Dendritic cell treated with granulocyte-macrophage colony-stimulating factor and Interleukin-4, amounts not matched to agents 40 ng/mL and 50 ng/mL, for 4 days (primary cell): ENCODE measurements around the gene SPATA25.
A peak's percentile ranks its signal among the peaks of the same experiment; 100 is the strongest.

Source experiments
- H3K27ac Mint-ChIP-seq: one replicate; pipeline ENCODE4 v1.8.0; 2022; ENCODE audit warnings: mild to moderate bottlenecking, mixed read lengths
- H3K27me3 Mint-ChIP-seq: one replicate; pipeline ENCODE4 v1.8.0; 2022; ENCODE audit warnings: mild to moderate bottlenecking, mixed read lengths
- H3K36me3 Mint-ChIP-seq: one replicate; pipeline ENCODE4 v1.8.0; 2022; ENCODE audit warnings: low read depth, mixed read lengths
- H3K4me1 Mint-ChIP-seq: one replicate; pipeline ENCODE4 v1.8.0; 2022; ENCODE audit warnings: low read depth, mixed read lengths
- H3K4me3 Mint-ChIP-seq: one replicate; pipeline ENCODE4 v1.8.0; 2022; ENCODE audit warnings: mild to moderate bottlenecking, moderate library complexity, mixed read lengths
- H3K9me3 Mint-ChIP-seq: one replicate; pipeline ENCODE4 v1.8.0; 2022; ENCODE audit warnings: mixed read lengths
- intact Hi-C: fragments of 100-400 bp; cut with micrococcal nuclease; formaldehyde crosslinking; loops from one replicate; pipeline ENCODE4 v1.15.0; 2022

Gene SPATA25

DNA sequence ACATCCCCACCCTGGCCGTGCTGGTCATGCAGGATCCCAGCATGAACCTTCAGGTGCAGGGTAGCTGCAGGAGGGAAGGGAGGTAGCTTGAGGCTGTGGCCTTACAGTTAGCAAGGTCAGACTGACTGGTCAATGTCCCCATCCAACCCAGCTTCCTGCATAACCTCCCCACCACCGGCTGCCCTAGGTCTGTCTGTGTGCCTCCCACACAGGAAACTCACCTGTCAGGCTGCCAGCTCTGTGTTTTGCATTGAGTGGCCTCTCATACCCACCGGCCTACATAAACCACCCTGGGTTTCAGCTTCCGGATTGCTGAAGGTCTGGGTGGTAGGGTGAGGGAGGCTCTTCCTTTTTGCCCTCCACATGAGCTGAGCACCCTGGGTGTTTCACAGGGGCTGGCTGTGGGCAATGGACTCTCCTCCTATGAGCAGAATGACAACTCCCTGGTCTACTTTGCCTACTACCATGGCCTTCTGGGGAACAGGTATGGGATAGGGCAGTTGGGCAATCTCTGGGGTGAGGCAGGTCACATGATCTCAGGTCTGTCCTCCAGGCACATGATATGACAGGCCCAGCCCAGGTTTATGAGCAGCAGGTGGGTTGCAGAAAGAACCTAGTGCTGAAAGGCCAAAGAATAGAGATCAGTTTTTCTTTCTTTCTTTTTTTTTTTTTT is 5.5 kb upstream of the SPATA25 start:
- H3K9me3 Mint-ChIP-seq, result no peaks in the 10 kb centered on the region

DNA sequence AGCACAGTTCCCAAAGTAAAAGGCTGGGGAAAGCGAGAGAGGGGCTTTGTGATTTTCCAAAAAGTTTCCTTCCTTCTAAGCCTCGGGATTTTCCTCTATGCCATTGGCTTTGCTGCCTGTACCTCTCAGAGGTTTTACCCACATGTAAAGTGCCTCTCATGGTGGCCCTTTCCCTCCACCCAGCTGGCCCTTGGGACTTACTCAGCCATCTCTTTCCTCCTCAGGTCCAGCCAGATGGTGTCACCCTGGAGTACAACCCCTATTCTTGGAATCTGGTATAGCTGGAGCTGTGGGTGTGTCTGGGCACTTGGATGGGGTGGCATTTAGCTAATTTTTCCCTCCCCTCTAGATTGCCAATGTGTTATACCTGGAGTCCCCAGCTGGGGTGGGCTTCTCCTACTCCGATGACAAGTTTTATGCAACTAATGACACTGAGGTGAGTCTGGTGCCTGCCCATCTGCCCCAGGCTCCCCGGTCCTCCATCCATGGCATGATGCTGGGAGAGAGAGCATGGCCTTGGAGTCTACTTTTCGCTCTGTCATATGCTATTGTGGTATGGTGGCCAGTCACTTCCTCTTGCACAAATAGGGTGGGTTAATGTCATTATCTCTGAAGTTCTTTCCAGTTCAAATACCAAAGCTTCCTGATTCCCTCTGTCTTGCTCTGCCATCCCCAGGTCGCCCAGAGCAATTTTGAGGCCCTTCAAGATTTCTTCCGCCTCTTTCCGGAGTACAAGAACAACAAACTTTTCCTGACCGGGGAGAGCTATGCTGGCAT is 4.8 kb upstream of the SPATA25 start:
- Mint-ChIP-seq H3K27me3 (no peaks in the 10 kb centered on the region), H3K27ac (peak overlapping the region; percentile 84), H3K36me3 (peaks cover 75% of the 10 kb centered on the region), H3K9me3 (no peaks in the 10 kb centered on the region), H3K4me3 (peak overlapping the region; percentile 85), H3K4me1 (peaks cover 44% of the 10 kb centered on the region)
- intact Hi-C loops, result no loop called here

More for the DNA sequence above, 5.5 kb upstream of the SPATA25 start:
- Mint-ChIP-seq H3K36me3 (peaks cover 76% of the 10 kb centered on the region), H3K27me3 (no peaks in the 10 kb centered on the region), H3K27ac (peak overlapping the region; percentile 84), H3K4me3 (peak overlapping the region; percentile 85), H3K4me1 (peaks cover 44% of the 10 kb centered on the region)
- intact Hi-C loops, result no loop called here

DNA sequence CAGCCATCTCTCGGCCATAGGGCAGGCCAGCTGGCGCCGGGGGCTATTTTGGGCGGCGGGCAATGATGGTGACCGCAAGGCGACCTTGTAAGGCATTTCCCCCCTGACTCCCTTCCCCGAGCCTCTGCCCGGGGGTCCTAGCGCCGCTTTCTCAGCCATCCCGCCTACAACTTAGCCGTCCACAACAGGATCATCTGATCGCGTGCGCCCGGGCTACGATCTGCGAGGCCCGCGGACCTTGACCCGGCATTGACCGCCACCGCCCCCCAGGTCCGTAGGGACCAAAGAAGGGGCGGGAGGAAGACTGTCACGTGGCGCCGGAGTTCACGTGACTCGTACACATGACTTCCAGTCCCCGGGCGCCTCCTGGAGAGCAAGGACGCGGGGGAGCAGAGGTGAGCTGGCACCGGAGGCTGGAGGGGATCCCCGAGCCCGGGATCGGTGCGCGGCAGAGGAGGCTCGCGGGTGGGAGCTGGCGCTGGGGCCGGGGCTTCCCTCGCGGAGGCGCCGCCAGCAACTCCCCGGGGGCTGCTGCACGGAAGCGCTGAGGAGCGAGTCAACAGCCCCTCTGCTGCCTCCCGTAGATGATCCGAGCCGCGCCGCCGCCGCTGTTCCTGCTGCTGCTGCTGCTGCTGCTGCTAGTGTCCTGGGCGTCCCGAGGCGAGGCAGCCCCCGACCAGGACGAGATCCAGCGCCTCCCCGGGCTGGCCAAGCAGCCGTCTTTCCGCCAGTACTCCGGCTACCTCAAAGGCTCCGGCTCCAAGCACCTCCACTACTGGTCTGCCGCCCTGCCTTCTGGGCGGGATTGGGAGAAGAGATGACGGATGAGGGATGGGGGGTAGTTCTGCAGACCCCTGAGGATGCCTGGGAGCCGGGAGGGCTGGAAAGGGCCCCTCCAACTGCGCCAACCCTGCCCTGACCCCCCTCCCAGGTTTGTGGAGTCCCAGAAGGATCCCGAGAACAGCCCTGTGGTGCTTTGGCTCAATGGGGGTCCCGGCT is 3.9 kb upstream of the SPATA25 start, which contains the start of the genes CTSA and NEURL2:
Gene CTSA (plus strand): TSS at position 351 of the 999 bp plus-strand sequence. CDS start 234 bp downstream, at position 585.
Gene NEURL2 (minus strand): TSS at position 224 of the 999 bp plus-strand sequence. CDS start 217 bp downstream, at position 7.
- Mint-ChIP-seq H3K27me3 (no peaks in the 10 kb centered on the region), H3K4me1 (peaks cover 44% of the 10 kb centered on the region), H3K4me3 (peak within 1 kb of the TSS; percentile 85), H3K27ac (peak within 1 kb of the TSS; percentile 84), H3K9me3 (no peaks in the 10 kb centered on the region), H3K36me3 (peaks cover 75% of the 10 kb centered on the region)
- intact Hi-C loops, result loop anchor here (1.0 kb wide), 1 partner anchor 43 kb away; the partner anchor contains the start of gene PCIF1

DNA sequence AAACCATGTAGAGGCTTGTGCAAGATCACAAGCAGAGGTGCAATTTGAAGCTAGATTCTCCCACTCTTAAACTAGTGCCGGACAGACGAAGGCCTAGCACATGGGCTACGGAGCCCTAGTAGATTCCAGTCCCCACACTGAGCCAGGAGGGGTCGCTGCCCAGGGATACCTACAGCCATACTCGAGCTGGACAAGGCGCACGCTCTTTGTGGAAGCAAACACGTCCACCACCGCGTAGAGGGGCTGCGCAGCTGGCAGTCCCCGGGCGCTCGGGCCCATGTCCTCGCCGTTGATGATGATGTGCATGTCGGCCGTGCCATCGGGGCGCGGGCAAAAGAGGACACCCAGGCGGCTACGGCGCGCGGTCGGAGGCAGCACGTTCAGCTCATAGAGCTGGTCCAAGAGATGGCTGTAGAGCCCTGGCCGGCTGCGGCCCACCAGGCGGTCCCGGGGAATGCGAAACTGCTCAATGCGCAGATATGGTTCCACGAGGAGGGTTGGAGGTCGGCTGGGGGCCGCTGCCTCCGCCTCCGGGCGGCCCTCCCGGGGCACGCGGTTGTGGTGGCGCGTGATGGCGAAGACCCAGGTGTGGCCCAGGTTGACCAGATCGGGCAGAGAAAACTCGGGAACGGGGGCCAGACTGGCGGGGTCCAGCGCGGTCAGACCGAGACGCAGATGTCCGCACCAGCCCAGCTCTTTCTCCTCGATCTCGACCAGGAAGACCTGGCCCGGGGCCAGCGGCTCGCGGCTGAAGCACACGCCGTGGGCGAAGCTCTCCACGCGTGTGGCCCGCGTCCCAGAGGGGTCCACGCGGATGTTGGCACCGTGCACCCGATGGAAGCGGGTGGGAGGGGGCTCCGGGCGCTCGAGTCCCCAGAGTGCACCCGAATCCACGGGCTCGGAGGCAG is 2.9 kb upstream of the SPATA25 start:
- Mint-ChIP-seq H3K27ac (peak overlapping the region; percentile 84), H3K27me3 (no peaks in the 10 kb centered on the region), H3K9me3 (no peaks in the 10 kb centered on the region), H3K4me1 (peaks cover 46% of the 10 kb centered on the region), H3K4me3 (peak overlapping the region; percentile 85), H3K36me3 (peaks cover 69% of the 10 kb centered on the region)
- intact Hi-C loops, result loop anchor here (1.0 kb wide), 1 partner anchor 44 kb away; the partner anchor contains the start of gene PCIF1

DNA sequence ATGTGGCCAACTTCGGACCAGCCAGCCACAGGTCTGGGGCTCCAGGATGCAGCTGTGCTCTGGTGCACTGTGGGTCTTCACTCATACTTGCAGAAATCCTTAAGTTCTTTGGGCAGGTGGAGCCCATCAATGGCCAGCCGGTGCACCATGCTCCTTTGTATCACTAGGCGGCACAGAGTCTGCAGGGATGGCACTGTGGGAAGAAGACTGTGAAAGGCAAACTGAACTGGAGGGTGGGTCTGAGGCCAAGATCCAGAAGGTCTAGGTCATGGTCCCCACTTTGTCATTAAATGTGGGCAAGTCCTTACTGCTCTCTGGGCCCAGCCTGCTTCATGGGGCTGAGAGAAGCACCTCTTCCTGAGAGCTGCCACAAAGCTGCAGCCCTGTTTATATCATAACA is 1.3 kb upstream of the SPATA25 start:
- Mint-ChIP-seq H3K36me3 (peaks cover 59% of the 10 kb centered on the region), H3K27ac (no peak overlapping the region), H3K27me3 (no peaks in the 10 kb centered on the region), H3K4me3 (no peak overlapping the region), H3K4me1 (peaks cover 52% of the 10 kb centered on the region), H3K9me3 (no peaks in the 10 kb centered on the region)
- intact Hi-C loops, result loop anchor here (10.0 kb wide), 1 partner anchor 84 kb away; no protein-coding TSS in a partner anchor

DNA sequence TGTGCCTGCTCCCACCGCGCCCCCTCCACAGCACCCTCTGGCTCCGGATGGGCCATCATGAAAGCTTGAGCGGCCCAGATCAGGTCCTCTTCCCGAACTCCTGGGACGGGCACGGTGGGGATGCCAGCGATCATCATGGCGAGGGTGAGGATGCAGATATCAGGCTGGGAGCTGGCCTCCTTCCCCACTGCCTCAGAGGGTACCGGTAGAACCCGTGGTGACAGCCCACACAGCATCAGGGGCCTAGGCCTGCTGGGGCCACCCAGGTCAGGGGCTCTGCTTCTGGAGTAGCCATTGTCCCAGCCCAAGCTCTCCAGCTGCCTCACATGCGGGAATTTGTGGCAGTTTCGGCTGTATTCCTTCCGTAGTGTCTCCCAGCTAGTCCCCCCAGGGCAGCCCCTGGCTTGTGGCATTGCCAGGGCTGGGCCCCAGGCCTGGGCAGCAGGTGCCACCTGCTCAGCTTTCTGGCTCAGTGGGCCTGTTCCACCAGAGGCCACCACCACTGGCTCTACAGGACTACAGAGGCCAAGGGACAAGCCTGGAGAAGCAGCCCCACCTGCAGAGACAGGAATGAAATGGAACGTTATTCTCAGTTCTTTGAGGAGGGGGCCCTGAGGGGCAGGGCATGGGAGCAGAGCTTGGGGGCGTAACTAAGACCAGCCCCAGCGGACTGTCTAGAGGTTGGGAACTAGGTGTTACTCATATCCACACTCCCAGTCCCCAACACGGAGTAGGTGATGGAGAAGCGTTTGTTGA is 654 bp downstream of the SPATA25 start:
- Mint-ChIP-seq H3K4me3 (no peak overlapping the region), H3K27ac (no peak overlapping the region), H3K9me3 (no peaks in the 10 kb centered on the region), H3K27me3 (no peaks in the 10 kb centered on the region), H3K4me1 (peaks cover 52% of the 10 kb centered on the region), H3K36me3 (peaks cover 57% of the 10 kb centered on the region)
- intact Hi-C loops, result loop anchor here (10.0 kb wide), 1 partner anchor 82 kb away; no protein-coding TSS in a partner anchor

DNA sequence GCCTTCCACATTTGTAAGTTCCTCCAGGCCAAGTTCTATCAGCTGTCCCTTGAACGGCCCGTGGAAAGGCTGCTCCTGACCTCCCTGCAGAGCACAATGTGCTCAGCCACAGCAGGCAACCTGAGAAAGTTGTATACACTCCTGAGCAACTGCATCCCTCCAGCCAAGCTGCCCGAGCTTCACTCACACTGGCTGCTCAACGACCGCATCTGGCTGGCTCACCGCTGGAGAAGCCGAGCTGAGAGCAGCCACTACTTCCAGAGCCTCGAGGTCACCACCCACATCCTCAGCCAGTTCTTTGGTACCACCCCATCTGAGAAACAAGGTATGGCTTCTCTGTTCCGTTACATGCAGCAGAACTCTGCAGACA is 4.3 kb downstream of the SPATA25 start:
- no peak overlapping the region for H3K4me3 Mint-ChIP-seq
- peaks cover 39% of the 10 kb centered on the region for H3K4me1 Mint-ChIP-seq
- H3K9me3 Mint-ChIP-seq, result no peaks in the 10 kb centered on the region
- no peak overlapping the region for H3K27ac Mint-ChIP-seq
- peaks cover 48% of the 10 kb centered on the region for H3K36me3 Mint-ChIP-seq
- intact Hi-C loops, result loop anchor here (10.0 kb wide), 1 partner anchor 78 kb away; no protein-coding TSS in a partner anchor
- H3K27me3 Mint-ChIP-seq, result no peaks in the 10 kb centered on the region

DNA sequence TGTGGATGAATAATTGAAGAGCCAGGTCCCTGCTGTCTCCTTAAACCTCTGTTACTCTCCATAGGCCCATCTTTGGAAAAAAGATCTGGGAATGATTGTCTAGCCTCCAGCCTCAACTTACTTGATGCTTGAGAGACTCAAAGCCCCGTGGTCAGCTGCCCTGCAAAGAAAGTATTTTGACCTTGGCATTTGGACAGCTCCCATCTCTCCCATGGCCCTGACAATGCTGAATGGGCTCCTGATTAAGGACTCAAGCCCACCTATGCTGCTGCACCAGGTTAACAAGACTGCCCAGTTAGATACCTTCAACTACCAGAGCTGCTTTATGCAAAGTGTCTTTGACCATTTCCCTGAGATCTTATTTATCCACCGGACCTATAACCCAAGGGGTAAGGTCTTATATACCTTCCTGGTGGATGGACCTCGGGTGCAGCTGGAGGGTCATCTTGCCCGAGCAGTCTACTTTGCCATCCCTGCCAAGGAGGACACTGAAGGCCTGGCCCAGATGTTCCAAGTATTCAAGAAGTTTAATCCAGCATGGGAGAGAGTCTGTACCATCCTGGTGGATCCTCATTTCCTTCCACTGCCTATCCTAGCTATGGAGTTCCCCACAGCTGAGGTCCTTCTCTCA is 4.8 kb downstream of the SPATA25 start:
- Mint-ChIP-seq H3K4me3 (peak overlapping the region; percentile 17), H3K27ac (no peak overlapping the region), H3K9me3 (no peaks in the 10 kb centered on the region), H3K27me3 (no peaks in the 10 kb centered on the region), H3K36me3 (peaks cover 50% of the 10 kb centered on the region), H3K4me1 (peaks cover 39% of the 10 kb centered on the region)
- intact Hi-C loops, result loop anchor here (10.0 kb wide), 1 partner anchor 78 kb away; no protein-coding TSS in a partner anchor

DNA sequence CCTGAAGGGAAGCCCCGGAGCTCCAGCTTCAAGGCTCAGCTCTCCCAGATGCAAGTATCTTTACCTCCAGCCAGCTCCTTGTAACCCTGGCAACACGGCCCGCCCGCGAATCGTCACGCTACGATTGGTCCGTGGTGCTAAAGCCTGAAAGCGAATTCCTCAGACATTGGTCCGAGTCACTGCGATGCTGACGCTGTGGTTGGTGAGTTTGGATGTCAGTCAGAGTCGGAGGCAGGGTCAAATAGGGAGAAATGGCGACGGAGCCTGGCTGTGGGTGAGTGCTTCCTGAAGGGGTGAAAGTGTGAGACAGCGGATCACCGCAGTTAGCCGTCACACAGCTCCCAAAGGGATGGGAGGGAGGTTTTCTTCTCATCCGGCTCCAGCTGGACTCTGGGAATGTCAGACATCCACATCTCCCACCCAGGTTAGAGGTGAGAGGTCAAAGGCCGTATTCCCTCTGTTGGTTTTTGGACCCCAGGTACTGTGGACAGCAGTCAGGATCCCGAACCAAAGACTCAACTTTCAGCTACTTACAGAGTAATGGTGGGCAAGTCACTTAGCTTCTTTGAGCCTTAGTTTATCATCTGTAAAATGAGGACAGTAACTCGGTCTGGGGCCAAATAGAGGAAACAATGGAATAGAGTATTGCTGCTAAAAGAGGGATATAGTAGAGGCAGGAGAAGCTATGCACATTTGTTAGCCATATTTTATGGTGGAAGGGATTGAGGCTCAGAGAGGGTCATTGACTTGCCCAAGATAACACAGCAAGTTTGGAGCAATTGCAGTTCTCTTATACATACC is 6.2 kb downstream of the SPATA25 start, which contains the start of gene ZSWIM1:
Gene ZSWIM1 (plus strand): TSS at position 240 of the 801 bp plus-strand sequence. CDS start 1,366 bp downstream, outside the sequence.
- Mint-ChIP-seq H3K36me3 (peaks cover 47% of the 10 kb centered on the region), H3K4me3 (peak within 1 kb of the TSS; percentile 89), H3K9me3 (no peaks in the 10 kb centered on the region), H3K27me3 (no peaks in the 10 kb centered on the region), H3K27ac (peak within 1 kb of the TSS; percentile 85), H3K4me1 (peaks cover 39% of the 10 kb centered on the region)
- intact Hi-C loops, result loop anchor here (10.0 kb wide), 1 partner anchor 76 kb away; no protein-coding TSS in a partner anchor

DNA sequence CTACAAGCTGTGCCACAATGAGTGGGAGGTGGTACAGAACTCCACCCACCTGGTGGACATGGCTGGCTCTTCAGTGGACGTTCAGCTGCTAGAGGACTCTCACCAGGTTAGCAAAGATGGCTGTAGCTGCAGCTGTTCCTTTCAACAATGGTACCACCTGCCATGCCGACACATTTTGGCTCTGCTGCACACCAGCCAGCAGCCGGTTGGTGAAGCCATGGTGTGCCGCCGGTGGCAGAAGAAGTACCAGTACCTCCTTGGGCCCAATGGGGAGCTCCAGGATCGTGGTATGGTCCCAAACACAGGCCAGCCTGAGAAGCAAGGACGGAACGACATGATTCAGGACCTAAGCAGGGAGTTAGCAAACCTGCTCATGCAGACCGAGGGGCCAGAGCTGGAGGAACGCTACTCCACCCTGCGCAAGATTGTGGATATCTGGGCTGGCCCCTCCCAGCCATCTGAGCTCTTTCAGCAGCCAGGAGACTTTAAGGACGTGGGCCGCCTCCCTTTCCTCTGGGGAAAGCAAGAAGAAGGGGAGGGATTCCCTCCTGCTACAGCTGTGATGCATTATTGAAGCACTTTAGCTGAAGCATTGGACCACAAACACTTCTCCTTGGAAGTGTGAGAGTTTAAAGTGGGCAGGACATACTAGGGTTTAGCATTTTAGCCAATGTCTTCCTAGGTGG is 9.2 kb downstream of the SPATA25 start:
- Mint-ChIP-seq H3K27me3 (no peaks in the 10 kb centered on the region), H3K36me3 (peaks cover 34% of the 10 kb centered on the region), H3K4me3 (no peak overlapping the region), H3K27ac (no peak overlapping the region), H3K9me3 (no peaks in the 10 kb centered on the region), H3K4me1 (peaks cover 19% of the 10 kb centered on the region)
- intact Hi-C loops, result no loop called here
